ENCODE data around the gene PARP4.

GRCh38 chr13:24512197-24512907 lies at the start of gene PARP4:
- TF ChIP-seq, protein P1, sequence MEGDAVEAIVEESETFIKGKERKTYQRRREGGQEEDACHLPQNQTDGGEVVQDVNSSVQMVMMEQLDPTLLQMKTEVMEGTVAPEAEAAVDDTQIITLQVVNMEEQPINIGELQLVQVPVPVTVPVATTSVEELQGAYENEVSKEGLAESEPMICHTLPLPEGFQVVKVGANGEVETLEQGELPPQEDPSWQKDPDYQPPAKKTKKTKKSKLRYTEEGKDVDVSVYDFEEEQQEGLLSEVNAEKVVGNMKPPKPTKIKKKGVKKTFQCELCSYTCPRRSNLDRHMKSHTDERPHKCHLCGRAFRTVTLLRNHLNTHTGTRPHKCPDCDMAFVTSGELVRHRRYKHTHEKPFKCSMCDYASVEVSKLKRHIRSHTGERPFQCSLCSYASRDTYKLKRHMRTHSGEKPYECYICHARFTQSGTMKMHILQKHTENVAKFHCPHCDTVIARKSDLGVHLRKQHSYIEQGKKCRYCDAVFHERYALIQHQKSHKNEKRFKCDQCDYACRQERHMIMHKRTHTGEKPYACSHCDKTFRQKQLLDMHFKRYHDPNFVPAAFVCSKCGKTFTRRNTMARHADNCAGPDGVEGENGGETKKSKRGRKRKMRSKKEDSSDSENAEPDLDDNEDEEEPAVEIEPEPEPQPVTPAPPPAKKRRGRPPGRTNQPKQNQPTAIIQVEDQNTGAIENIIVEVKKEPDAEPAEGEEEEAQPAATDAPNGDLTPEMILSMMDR (IDR thresholded peaks at IDR 0.05; ENCODE audit: low read depth, low read length) = no peak
- TF ChIP-seq POLR2A (IDR thresholded peaks at IDR 0.05; ENCODE audit: extremely low read depth, insufficient read length) = peak; percentile 98
